Measurements from ENCODE around the gene DPYSL5. TPM values are rescaled to one million over a fixed set of nuclear protein-coding genes. Genes with fewer than 3 reads are reported as not detected.

Gene DPYSL5
- total RNA-seq, 1 donor from 2014 or later, result not detected

- ATAC-seq (no peak), DNase-seq (ENCODE audit: low spot score) (no peak)
Measured at GRCh38 chr2:26952374-26952773, 104.4 kb downstream of the DPYSL5 start.

- ATAC-seq (no peak), DNase-seq (ENCODE audit: low spot score) (no peak)
Measured at GRCh38 chr2:26954135-26954534, 106.2 kb downstream of the DPYSL5 start.

GRCh38 chr2:26957041-26957440 lies 109.1 kb downstream of the DPYSL5 start:
- DNase-seq (ENCODE audit: low spot score), result no peak
- no peak for ATAC-seq

GRCh38 chr2:26957534-26957933 lies 109.6 kb downstream of the DPYSL5 start:
- no peak for ATAC-seq
- DNase-seq (ENCODE audit: low spot score), result no peak

GRCh38 chr2:26959331-26959730 lies 111.4 kb downstream of the DPYSL5 start:
- ATAC-seq (no peak), DNase-seq (ENCODE audit: low spot score) (no peak)

GRCh38 chr2:26964446-26965130 lies 116.7 kb downstream of the DPYSL5 start:
- DNase-seq (ENCODE audit: low spot score) (no peak), ATAC-seq (no peak)

GRCh38 chr2:26968001-26968400 lies 120.1 kb downstream of the DPYSL5 start:
- no peak for ATAC-seq
- no peak for DNase-seq (ENCODE audit: low spot score)

GRCh38 chr2:26969077-26969844 lies 121.3 kb downstream of the DPYSL5 start:
- no peak for ATAC-seq

GRCh38 chr2:26970244-26970927 lies 122.5 kb downstream of the DPYSL5 start, which contains the start of gene MAPRE3:
Gene MAPRE3 (plus strand): TSS chr2:26970637. CDS start chr2:27022219, 51,582 bp downstream.
- ATAC-seq, result peak; percentile 96
- DNase-seq (ENCODE audit: low spot score), result peak; percentile 88

More at GRCh38 chr2:26969077-26969844, 121.3 kb downstream of the DPYSL5 start:
- DNase-seq (ENCODE audit: low spot score), result no peak

GRCh38 chr2:26970928-26971627 lies 123.1 kb downstream of the DPYSL5 start:
- DNase-seq (ENCODE audit: low spot score) (no peak), ATAC-seq (peak; percentile 54)

- ATAC-seq, result peak; percentile 49
- DNase-seq (ENCODE audit: low spot score), result no peak
Measured at GRCh38 chr2:26971911-26972786, 124.2 kb downstream of the DPYSL5 start.

GRCh38 chr2:26974352-26974751 lies 126.4 kb downstream of the DPYSL5 start:
- no peak for ATAC-seq
- no peak for DNase-seq (ENCODE audit: low spot score)

GRCh38 chr2:26975102-26975501 lies 127.2 kb downstream of the DPYSL5 start:
- ATAC-seq, result no peak

GRCh38 chr2:26975656-26976055 lies 127.7 kb downstream of the DPYSL5 start:
- DNase-seq (ENCODE audit: low spot score) (no peak), ATAC-seq (no peak)

More at GRCh38 chr2:26975102-26975501, 127.2 kb downstream of the DPYSL5 start:
- no peak for DNase-seq (ENCODE audit: low spot score)

- ATAC-seq, result no peak
- DNase-seq (ENCODE audit: low spot score), result no peak
Measured at GRCh38 chr2:26976237-26976636, 128.3 kb downstream of the DPYSL5 start.

GRCh38 chr2:26977012-26977411 lies 129.1 kb downstream of the DPYSL5 start:
- ATAC-seq, result no peak
- no peak for DNase-seq (ENCODE audit: low spot score)

GRCh38 chr2:26978061-26978596 lies 130.2 kb downstream of the DPYSL5 start:
- ATAC-seq, result peak; percentile 75
- peak; percentile 87 for DNase-seq (ENCODE audit: low spot score)

- DNase-seq (ENCODE audit: low spot score) (no peak), ATAC-seq (no peak)
Measured at GRCh38 chr2:26979741-26980140, 131.8 kb downstream of the DPYSL5 start.

GRCh38 chr2:26980971-26981370 lies 133.0 kb downstream of the DPYSL5 start:
- ATAC-seq (no peak), DNase-seq (ENCODE audit: low spot score) (no peak)
